ENCODE results near the gene PHAF1.

Gene PHAF1

DNA sequence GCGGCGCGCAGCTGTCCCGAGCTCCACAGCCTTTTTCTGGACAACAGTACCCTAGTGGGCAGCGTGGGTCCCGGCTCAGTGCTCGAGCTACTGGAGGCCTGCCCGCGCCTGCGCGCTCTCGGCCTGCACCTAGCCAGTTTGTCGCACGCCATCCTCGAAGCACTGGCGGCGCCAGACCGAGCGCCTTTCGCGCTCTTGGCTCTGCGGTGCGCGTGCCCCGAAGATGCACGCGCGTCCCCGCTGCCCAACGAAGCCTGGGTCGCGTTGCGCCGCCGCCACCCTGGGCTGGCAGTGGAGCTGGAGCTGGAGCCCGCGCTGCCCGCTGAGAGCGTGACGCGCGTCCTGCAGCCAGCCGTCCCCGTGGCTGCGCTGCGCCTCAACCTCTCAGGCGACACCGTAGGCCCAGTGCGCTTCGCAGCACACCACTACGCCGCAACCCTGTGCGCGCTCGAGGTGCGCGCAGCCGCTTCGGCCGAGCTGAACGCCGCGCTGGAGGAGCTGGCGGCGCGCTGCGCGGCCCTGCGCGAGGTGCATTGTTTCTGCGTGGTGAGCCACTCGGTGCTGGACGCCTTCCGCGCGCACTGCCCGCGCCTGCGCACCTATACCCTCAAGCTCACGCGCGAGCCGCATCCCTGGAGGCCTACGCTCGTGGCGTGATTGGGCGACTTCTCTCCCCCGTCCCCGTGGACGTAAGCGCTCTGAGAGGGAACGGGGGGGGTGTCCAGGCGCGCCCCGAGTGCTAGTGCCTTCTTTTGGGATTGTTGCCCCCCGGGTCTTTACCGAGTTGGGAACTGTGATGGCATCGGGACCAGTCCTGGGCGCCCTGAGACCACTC, 53.6 kb downstream of the PHAF1 start:
- no peak for DNase-seq (ENCODE audit: low read depth, low spot score)

DNA sequence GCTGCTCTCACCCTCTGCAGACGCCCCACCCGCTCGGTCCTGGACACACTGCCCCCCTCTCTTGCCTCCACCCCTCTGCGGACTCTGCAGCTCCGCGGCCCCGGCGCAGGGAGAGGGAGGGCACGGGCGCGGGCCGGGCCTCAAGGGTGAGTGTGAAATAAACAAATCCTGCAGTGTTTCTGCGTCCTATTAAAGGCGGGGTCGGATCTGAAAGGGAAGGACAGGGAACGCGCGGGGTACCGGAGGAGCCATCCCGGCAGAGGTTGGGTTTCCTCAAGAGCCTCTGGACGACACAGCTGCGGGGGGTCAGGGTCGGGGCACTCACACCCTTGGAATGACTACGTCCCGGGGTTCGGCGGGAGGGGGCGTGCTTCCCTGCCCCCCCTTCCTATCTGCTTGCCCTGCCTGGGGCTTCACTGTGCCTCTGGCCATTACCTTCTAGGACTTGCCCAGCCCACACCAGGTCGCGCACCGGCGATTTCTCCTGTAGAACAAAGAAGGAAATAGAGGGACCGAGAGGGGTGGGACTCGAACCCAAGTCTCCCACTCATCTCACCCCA, 54.3 kb downstream of the PHAF1 start:
- DNase-seq (ENCODE audit: low read depth, low spot score), result no peak

DNA sequence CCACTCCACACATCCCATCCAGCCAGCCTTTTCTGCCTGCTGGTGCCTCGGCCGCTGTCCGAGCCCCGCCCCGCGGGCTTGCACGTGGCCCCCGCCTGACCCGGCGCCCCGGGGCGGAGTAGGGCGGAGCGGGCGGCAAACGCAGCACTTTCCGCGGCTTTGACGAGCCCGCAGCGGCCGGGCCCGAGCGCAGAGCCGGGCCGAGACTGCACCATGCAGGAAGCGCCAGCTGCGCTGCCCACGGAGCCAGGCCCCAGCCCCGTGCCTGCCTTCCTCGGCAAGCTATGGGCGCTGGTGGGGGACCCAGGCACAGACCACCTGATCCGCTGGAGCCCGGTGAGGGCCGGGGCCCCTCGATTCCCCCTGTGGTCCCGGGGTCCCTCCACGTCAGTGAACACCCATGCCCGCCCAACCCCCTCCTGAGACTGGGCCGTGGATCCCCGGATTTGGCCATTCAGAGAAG, 54.9 kb downstream of the PHAF1 start, which contains the start of gene HSF4:
Gene HSF4 (plus strand): TSS at position 147 of the 463 bp plus-strand sequence. CDS start 67 bp downstream, at position 214.
- no peak for DNase-seq (ENCODE audit: low read depth, low spot score)

DNA sequence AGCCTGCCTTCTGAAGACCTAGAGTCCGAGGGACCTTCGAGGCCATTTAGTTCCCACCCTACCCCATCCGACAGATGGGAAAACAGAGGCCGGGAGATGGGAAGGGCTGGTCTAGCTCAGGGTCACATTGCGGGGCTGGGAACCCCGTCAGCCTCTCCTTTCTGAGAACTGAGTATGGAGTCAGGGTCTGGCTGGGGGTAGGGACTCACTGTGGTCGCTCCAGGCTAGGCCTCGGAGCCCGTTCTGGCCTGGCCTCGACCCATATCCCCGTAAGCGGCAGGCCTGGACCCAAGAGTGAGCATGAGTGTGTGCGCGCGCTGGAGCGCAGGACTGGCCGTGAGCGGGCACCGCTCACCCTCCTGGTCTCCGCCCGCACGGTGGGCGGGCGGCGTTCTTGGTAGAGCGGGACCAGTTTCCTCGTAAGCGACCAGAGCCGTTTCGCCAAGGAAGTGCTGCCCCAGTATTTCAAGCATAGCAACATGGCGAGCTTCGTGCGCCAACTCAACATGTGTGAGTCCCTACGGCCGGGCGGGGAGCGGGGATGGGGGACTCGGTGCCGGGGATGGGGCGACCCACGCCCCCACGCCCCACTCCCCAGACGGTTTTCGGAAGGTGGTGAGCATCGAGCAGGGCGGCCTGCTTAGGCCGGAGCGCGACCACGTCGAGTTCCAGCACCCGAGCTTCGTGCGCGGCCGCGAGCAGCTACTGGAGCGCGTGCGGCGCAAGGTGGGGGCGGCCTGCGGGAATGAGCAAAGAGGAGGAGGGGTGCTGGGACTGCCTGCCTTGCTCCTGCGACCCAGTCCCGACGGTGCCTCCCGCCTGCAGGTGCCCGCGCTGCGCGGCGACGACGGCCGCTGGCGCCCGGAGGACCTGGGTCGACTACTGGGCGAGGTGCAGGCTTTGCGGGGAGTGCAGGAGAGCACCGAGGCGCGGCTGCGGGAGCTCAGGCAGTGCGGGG, 55.7 kb downstream of the PHAF1 start:
- no peak for DNase-seq (ENCODE audit: low read depth, low spot score)

DNA sequence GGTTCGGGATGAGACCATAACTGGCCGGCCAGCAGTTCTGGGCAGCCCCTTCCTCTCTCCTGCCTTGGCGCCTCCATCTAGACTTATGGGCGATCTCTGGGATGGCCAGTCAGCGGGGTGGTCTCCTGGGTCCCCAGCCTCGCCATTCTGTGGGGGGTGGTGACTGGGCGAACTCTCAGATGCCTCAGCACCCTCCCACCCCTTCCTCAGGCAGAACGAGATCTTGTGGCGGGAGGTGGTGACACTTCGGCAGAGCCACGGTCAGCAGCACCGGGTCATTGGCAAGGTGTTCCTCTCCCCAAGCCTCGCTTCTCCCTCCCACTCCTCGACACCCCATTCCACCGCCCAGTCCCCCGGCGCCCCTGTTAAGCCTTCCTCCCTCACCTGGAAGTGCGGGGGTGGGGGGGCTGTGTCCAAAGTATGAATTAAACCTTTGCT, 56.4 kb downstream of the PHAF1 start:
- DNase-seq (ENCODE audit: low read depth, low spot score), result no peak

DNA sequence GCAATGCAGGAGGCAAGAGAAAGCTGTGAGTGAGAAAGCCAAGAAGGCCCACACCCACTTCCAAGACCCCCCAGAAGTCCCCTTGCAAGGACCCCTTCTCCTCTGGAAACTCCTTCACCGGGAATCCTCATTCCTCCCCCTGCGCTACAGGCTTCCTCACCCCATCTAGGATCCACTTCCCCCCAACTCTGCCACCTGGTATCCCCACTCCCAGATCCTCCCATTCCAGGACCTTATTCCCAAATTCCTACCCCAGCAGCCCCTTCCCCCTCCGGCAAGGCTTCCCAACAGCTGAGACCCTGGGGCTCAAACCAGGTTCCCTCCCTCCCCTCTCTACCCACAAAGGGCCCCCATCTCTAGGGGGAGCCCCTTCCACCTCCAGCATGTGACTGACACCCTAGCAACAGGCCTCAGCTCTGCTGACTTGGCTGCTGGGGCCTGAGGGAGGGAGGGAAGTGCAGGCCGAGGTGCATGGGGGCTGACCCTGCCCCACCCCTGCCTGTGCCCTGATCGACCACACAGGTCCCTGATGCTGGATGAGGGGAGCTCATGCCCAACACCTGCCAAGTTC, 56.9 kb downstream of the PHAF1 start:
- DNase-seq (ENCODE audit: low read depth, low spot score), result no peak

DNA sequence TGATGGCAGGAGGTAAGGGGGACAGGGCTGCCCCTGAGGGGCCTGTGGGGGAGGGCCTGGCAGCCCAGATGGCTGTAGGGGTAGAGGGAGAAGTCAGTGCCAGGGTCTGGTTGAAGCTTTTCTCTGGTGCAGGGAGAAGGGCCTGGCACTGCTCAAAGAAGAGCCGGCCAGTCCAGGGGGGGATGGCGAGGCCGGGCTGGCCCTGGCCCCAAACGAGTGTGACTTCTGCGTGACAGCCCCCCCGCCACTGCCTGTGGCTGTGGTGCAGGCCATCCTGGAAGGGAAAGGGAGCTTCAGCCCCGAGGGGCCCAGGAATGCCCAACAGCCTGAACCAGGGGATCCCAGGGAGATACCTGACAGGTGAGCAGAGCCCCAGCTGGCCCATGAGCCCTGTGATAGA, 57.8 kb downstream of the PHAF1 start:
- DNase-seq (ENCODE audit: low read depth, low spot score), result no peak

DNA sequence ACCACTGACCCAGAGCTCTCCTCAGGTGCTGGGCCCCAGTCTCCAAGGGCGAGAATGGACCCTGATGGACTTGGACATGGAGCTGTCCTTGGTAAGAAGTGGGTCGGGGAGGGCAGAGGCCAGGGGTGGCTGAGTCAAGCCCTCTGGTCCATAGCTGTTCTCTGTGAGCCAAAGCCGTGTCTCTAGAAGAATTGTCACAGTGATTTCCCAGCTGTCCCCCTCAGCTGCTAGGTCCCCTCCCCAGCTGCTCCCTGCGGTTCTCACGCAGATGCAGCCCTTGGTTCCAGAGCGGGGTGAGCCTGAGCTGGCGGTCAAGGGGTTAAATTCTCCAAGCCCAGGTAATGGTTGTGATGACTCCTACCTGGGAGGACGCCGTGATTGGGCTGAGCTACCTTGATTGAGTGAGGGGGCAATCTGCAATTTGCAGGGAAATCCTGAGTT, 59.3 kb downstream of the PHAF1 start:
- no peak for DNase-seq (ENCODE audit: low read depth, low spot score)

DNA sequence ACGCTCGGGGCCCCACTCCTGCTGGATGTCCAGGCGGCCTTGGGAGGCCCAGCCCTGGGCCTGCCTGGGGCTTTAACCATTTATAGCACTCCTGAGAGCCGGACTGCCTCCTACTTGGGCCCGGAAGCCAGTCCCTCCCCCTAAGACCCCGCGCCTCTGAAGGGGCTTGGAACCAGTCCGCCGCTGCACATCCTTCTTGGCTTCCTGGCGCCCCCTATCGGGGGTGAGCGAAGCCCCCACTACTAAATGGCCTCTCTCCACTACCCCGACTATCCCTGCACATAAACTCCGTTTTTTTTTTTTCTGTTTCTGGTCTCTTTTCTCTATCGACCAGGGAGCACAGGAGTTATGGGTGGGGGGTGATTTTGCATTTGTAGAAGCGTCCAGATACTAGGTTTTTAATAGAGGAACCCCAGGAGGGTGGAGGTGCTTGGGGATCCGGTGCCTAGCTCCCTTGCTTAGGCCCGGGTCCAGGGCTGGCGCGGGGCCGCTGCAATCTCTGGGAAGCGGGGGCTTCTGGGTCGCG, 60.0 kb downstream of the PHAF1 start:
- DNase-seq (ENCODE audit: low read depth, low spot score), result no peak

DNA sequence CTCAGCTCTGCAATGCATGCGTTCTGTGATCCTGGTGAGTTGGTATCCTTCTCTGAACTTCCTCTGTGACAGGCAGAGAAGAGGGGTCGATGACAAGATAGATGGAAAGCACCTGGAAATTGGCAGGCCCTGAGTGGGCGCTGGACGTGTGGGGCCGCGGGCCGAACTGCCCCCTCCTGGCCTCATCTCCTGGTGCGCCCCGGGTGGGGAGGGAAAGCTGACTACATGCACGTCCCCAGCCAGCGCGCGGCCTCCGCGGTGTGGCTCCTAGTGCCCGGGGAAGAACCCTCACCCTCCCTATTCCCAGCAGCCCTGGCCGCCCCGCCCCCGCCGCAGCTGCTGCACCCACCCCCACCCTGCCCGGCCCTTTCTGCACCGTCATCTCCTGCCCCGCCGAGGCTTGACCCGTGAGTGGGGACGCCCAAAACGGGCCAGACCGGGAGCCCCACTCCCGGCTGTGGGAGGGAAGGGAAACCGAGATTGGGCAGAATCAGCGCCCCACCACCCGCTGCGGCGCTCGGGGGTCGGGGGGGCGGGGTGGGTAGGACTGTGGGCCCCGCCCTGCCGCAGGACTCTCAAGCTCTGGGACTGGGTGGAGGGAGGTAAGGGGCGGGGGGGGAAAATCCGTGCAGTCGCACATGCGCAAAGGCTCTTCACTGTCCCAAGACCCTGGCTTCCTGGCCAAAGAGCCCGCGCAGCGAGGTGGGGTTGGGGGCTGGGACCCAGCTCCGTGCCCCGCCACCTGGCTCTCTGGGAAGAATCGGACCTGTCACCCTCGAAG, 60.6 kb downstream of the PHAF1 start, which contains the start of gene NOL3:
Gene NOL3 (plus strand): TSS at position 371 of the 781 bp plus-strand sequence.
- DNase-seq (ENCODE audit: low read depth, low spot score), result no peak

DNA sequence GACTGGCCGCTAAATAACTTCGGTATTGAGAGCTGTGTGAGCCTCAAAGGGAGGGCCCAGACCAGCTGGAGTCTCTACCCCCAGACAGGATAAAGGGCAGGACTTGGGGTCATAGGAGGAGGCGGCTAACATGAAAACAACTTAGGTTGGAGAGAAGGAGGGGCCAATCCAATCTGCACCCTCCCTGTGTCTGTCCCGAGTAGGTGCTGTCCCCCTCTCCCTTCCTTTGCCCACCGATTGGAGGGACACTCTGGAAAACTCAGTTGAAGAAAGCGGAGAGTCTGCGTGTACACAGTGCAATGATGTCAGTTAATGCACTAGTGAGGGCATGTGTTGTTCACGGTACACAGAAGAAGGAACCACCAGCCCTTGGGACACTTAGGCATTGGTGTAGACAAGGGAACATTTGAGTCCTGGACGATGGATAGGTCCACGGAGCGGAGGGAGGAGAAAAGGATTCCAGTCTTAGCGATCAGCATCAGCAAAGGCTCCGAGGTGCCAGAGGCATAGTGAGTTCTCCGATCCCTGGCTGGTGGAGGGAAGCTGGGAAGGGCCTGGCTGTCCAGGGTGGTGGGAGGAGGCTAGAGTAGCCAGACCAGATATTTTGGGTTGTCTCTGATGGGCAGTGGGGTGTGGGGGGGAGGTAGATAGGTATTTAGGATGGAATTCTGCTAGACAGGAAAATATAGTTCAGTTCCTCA, 61.4 kb downstream of the PHAF1 start:
- DNase-seq (ENCODE audit: low read depth, low spot score), result no peak

DNA sequence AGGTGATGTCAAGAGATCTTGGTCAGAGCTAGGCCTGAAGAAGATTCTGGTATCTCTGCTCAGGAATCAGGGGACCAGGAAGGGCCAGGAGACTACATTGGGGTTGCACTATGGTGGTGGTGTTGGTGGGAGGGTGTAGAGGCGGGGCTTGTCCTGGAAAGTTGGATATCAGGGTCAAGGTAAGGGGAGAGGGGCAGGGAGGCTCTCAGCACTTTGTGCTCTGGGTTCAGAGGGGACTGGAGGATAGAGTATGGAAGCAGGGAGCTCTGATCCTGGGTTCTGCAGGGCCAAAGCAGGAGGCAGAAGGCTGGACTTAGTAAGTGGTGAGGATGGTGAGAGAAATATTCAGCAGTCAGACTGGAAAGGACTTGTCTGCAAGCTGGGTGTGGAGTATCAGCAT, 63.6 kb downstream of the PHAF1 start:
- DNase-seq (ENCODE audit: low read depth, low spot score), result no peak

DNA sequence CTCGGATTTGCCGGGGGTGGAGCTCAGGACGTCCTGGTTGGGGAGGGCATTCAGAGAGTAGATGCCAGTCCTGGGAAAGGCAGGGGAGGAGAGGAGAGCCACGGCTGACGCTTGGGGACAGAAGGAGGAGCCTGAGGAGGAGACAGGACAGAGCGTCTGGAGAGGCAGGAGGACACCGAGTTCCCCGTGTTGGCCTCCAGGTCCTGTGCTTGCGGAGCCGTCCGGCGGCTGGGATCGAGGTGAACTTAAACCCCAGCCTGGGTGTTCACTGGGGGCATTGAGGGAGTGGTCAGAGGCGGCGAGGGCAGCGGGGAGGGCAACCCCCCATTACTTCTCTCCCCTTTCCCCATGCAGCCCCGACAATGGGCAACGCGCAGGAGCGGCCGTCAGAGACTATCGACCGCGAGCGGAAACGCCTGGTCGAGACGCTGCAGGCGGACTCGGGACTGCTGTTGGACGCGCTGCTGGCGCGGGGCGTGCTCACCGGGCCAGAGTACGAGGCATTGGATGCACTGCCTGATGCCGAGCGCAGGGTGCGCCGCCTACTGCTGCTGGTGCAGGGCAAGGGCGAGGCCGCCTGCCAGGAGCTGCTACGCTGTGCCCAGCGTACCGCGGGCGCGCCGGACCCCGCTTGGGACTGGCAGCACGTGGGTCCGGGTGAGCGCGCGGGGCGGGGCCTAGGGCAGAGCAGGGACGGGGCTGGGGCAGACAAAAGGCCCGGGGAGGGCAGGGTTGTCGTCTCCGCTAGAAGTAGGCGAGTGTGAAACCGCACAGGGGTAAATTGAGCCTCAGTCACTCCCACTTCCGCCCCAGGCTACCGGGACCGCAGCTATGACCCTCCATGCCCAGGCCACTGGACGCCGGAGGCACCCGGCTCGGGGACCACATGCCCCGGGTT, 64.3 kb downstream of the PHAF1 start:
- no peak for DNase-seq (ENCODE audit: low read depth, low spot score)

DNA sequence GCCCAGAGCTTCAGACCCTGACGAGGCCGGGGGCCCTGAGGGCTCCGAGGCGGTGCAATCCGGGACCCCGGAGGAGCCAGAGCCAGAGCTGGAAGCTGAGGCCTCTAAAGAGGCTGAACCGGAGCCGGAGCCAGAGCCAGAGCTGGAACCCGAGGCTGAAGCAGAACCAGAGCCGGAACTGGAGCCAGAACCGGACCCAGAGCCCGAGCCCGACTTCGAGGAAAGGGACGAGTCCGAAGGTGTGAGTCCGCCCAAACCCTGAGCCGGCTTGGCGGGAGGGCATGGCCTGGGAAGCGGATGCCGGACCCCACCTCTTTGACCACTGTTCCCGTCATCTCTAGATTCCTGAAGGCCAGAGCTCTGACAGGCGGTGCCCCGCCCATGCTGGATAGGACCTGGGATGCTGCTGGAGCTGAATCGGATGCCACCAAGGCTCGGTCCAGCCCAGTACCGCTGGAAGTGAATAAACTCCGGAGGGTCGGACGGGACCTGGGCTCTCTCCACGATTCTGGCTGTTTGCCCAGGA, 65.0 kb downstream of the PHAF1 start:
- DNase-seq (ENCODE audit: low read depth, low spot score), result no peak

DNA sequence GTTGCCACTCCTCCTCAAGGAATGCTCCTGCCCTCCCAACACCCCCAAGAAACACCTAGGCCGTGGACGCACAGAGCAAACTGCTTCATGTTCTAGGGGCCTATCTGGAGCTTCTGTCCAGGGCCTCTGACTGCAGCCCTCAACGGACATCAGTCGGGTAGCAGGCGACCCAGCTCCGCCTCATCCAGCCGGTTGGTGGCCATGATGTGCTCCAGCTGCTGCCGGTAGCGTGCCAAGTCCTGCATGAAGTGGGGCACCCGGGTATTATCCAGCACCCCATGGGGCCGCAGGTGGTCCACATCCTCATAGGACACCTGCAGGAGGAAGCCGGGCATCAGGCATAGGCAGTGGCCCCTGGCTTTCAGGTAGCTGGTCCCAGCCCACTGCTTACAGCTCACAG, 66.9 kb downstream of the PHAF1 start:
- DNase-seq (ENCODE audit: low read depth, low spot score), result no peak

DNA sequence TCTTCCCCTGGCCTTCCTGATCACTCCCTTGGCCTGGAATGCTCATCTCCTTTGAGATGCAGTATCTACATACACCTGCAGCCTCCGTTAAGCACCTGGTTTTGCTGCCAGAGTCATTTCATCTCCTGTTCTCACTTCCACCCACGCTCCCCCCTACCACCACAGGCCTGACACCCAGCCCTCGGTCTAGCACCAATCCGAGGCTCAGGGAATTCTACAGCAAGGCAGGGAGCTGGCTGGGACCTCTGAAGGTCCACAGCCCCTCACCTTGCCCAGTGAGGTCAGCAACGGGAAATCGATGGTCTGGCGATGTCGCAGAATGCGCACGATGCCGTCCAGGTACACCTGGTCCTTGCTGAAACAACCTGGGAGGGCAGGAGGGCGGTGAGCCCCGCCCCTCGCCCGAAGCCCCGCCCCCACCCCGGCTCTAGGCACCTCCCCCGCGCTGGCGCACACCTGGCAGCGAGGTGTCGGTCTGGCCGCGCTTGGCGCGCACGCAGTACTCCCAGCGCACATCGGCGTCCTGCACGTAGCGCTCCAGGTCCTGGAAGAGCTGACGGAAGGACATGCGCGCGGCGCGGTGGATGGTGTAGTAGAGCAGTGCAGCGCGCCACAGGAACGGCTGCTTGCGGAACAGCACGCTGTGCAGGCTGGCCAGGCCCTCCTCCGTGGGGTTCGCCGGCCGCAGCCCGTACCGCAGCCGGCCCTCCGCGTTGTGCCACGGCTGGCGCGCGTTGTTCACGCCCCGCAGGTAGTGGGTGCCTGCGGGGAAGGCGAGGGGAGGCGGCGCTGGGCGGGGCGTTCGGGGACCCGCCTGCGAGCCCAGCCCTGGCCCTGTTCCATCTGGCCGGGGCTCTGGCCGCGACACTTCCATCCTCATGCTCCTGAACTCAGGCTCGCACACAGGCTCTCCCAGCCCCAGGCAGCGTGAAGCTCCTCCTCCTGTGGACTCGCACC, 68.3 kb downstream of the PHAF1 start:
- no peak for DNase-seq (ENCODE audit: low read depth, low spot score)

DNA sequence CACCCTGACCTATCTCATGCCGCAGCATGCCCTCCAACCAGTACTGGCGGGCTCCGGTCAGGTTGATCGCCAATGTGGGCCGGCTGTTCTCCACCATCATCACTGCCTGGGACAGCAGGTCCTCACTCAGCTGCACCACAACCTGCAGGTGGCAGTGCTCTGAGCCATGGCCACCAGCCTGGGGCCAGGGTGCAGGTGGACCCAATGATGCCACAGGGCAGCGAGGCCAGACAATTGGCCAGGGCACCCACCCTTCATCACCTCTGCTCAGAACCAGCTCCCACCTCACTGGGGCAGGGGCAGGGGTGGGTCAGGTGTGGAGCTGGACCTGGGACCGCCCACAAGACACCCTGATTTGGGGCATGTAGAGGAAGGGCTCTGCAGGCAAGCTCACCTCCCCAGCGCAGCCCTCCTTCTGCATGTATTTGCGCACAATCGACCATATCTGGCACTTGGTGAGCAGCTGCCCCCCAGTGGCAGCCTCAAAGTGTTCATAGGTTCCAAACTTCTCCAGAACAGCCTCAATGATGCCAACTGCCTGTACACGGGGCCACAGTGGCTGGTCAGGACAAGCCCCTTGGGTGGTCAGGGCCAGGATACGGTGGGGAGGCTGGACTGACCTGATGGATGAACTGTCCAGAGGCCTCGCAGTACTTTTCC, 69.8 kb downstream of the PHAF1 start:
- no peak for DNase-seq (ENCODE audit: low read depth, low spot score)
